NCI-H345 treated with DMSO at 0.1 percent for 48 hours (cell line): ENCODE results near the gene AK6.
"Not testable (repeated sequence)": the region's sequence is repeated elsewhere in the genome, so short reads cannot be mapped to it uniquely, and the experiment has no call there.

Source experiments
- DNase-seq: peaks from one replicate; lab custom pipeline; 2025; ENCODE audit not compliant: unreplicated experiment; lab: John Stamatoyannopoulos, UW

Gene AK6

DNA sequence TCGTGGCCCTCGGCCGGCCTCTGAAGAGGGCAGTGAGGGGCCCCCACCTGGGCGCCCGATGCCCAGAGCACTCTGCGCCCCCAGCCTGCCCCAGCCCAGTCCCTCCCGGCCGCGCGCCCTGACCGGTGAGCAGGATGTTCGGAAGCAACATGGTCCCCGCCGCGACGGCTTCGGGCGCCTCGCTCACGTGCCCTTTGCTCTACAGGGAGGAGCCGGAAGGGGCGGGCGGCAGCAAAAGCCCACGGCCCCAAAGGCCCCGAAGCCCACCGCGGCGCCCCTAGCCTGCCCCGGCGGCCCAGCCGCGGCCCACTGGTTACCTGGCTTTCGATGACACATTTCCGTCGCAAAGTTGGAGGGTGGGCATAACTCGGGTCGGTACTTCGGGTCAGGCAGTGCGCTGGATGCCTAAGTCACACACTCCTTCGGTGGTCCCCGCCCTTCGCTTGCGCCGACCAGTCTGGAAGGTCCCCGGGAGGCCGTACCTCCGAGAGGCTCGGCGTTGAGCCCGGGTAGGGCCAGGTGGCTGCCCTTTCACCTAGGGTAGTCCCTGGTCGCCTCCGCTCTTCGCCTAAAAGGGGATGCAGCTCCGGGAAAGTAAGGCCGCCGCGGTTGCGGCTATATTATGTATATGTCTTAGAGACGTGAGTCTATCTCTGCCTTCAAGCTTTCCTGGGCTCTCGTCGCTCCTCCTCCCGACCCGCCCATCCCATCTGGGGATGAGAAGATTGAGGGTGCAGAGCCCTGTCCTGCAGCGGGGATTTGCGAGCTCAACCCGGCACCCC lies at the start of gene AK6, which contains the start of the genes RAD17 and TAF9:
Gene AK6, minus strand, starts transcription at position 181 of the 782 bp plus-strand sequence. Its CDS starts 30 bp downstream, at position 151.
Gene RAD17, plus strand, starts transcription at position 479 of the 782 bp plus-strand sequence. CDS start 2,391 bp downstream, outside the sequence.
Gene TAF9, minus strand, starts transcription at position 181 of the 782 bp plus-strand sequence. CDS start 3,783 bp downstream, outside the sequence.
- DNase-seq = peak; percentile 87

DNA sequence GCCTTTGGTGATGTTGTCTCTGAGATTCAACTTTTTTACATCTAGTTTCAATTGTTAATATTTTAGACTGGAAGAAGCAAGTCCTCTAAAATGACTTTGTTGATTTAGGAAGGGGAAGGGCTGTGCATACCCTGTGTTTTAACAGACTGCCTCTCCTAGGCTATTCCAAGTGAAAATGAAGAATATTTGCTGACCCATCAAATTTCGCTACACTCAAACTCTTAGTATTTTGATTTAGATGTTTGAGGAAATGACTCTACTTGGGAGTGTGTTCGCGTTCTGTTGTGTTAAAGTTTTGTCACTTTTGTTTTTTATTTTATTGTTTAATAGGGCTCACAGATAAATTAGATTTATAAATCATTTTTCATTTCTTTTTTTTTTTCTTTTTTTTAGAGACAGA lies 49.2 kb upstream of the AK6 start:
- no peak for DNase-seq

DNA sequence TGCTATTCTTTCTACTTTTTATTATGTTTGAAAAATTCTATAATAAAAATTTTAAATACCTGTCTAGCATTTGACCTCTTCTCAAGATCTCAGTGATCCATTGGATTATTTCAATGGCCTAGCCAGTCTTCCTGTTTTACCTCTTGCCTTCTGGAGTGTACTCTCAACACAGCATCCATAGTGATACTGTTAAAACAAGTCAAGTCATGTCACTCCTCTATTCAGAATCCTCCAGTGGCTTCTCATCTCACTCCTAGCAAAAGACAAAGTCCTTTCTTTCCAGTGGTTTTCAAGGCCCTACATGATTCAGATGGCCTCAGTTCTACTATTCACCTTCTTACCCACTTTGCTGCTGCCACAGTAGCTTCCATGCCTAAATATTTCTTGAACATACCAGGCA lies 47.4 kb upstream of the AK6 start:
- DNase-seq = no peak

DNA sequence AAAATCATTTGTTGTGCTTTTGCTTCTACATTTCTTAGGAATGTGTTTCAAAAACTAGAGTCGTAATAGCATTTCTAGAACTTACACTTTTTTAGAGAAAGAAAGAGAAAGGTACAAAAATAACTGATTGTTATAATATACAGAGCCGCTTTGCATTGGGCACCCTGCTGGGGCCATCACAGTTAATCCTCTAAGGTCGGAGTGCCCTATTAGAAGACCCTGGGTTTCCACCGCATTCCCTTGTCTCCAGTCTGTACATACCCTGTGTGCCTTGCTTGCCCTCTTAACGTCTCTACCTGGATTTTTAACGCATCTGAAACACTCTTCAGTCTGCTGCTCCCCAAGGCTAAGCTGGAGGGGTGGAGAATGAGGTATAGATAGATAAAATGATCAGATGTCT lies 46.9 kb upstream of the AK6 start:
- no peak for DNase-seq

DNA sequence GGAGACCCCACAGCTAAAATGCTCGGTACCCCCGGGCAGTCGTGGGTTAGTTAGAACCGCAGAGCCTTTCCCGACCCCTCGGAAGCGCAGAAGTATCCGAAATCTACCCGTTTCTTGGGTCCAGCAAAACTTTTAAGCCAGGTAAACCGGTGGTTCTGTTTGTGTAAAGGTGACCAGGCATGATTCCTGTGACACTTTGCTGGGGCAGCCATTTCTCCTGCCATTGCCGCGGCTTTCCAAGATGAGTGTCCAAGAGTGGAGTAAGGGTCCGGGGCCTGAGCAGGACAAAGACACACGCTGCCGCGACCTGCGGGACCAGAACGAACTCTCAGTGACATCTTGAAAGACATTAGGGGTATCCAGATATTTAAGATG lies 46.3 kb upstream of the AK6 start:
- no peak for DNase-seq

DNA sequence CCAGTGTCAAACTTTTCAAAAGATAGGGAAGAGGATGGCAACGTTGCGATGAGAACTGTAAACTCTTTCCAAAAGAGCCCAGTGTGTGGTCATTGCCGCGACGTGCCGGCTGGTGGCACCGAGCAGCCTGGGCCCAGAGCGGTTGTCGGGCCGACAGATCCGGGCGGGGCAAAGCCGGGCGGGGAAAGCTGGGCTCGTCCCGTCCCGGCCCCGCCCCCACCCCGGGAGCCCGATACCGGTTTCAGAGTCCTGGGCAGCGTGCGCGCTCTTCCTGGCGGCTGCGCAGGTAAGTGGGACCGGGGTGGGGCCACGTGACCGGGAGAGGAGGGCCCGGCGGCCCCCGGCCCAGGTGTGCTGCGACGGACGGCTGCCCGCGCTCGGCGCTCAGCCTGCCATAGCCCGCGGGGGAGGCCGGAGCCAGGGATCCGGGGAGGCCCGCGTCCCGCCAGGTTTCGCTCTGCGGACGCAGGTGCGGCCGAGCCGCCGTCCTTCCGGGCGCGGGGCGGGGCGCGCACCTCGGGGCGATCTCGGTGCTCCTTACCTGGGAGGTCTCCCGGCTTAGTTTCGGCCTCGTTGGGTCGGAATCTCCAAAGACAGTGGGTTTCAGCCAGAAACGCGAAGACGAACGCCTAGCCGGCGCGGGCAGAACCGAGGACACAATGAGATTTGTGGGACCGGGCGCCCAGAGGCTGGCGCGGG lies 45.7 kb upstream of the AK6 start, which contains the start of gene MARVELD2:
Gene MARVELD2, plus strand, starts transcription at position 232 of the 699 bp plus-strand sequence. CDS start 4,270 bp downstream, outside the sequence.
- peak; percentile 66 for DNase-seq

DNA sequence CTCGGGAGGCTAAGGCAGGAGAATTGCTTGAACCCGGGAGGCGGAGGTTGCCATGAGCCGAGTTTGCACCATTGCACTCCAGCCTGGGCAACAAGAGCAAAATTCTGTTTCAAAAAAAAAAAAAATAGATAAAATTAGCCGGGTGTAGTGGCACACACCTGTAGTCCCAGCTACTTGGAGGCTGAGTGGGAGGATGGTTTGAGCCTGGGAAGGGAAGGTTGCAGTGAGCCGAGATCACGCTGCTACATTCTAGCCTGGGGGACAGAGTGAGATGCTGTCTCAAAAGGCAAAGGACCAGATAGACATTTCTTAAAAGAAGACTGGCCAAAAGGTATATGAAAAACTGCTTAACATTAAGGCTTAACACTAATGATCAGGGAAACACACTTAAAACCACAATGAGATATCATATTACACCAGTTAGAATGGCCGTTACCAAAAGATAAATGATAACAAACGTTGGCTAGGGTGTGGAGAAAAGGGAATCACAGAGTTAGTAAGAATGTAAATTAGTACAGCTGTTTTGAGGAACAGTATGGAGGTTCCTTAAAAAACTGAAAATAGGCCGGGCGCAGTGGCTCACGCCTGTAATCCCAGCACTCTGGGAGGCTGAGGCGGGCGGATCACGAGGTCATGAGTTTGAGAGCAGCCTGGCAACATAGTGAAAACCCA lies 35.5 kb upstream of the AK6 start:
- no peak for DNase-seq

DNA sequence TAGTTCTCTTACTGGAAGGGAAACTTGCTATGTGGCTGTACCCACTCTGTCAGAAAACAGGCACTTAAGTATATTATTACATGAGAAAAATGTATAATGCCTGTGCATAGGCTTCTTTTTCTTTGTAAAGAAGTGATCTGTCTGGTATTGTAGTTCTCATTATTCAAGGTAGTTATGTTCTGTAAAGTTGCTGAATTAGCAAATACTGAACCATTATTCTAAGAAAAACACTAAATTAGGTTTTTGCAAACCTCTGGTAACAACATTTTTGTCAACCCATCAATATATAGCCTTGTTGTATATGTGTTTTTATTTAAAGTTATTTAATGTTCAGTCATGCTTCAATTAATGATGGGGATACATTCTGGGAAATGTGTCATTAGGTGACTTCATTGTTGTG lies 9.1 kb upstream of the AK6 start:
- no peak for DNase-seq

DNA sequence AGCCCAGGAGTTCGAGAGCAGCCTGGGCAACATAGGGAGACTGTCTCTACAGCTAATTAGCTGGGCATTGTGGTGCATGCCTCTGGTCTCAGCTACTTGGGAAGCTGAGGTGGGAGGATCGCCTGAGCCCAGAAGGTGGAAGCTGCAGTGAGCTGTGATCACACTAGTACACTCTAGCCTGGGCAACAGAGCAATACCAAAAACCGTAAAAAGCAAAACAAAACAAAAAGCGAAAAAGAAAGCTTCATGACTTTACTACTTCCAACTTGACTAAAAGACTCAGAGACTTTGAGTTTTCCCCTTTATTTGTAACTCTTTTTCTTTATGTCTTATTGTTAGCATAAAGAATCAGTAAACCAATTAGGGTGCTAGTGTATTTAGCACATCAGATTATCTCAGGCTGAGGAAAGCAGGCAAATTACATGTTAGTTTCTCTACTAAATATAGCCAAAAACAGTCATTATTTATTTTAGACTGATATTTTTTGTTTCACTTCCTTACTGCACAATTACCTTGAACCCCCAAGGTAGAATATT lies 5.7 kb upstream of the AK6 start:
- no peak for DNase-seq

DNA sequence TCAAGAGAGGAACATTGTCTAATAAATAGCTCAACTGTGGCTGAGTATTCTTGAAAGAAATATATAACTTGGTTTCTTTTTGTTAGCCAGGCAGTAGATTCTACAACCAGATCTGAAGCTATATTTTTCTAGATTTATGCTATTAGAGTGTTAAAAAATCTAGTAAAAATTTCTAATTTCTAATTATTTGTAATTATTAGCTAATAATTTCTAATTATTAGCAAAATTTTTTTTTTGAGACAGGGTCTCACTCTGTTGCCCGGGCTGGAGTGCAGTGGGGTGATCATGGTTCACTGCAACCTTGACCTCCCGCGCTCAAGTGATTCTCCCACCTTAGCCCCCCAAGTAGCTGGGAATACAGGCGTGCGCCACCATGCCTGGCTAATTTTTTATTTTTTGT lies 3.1 kb upstream of the AK6 start:
- DNase-seq = no peak

DNA sequence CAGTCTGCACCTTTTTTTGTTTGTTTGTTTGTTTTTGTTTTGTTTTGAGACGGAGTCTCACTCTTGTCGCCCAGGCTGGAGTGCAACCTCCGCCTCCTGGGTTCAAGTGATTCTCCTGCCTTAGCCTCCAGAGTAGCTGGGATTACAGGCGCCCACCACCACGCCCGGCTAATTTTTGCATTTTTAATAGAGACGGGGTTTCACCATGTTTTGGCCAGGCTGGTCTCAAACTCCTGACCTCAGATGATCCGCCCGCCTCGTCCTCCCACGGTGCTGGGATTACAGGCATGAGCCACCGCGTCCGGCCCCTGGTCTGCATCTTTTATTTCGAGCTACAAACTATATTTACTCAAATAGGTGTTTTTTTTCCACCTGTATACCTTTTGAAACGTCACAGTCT lies 1.0 kb upstream of the AK6 start:
- DNase-seq = not testable (repeated sequence)

DNA sequence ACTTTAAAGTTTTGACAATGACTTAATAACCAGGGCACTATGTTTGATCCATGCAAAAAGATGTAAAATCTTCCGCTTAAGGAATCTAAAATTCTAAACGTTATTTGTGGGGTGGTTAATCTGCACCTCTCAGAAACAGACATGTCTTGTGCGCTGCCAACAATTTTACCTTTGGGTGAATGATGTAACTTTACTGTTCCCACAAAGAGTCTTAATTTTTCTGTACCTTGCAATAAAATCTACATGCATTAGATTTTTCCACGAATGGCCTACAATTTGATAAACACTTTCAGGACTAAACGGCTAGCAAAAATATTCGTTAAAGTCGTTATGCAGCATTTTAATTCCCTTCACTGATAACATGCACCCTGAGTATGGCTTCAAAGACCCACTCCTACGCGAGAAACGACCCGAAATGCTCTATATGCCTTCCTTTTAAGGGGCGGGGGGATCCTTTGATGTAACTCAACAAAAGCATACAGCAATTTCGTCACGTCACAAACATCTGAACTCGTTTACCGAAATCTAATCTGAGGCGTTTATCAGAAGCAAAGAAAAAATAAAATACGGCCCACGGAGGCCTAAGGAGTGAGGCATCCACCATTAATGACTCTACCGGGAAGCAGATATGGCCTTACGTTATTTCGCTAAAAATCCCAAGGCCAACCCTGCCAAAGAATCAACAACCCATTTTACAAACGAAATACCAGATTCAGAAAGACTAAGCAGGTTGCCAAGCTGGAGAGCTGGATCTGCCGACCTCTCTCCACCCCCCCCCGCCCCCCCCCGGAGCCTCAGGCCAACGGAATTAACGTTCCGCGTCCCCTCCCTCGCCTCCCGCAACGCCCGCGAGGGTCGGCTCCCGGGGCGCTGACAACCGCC lies 621 bp downstream of the AK6 start:
- DNase-seq = no peak

DNA sequence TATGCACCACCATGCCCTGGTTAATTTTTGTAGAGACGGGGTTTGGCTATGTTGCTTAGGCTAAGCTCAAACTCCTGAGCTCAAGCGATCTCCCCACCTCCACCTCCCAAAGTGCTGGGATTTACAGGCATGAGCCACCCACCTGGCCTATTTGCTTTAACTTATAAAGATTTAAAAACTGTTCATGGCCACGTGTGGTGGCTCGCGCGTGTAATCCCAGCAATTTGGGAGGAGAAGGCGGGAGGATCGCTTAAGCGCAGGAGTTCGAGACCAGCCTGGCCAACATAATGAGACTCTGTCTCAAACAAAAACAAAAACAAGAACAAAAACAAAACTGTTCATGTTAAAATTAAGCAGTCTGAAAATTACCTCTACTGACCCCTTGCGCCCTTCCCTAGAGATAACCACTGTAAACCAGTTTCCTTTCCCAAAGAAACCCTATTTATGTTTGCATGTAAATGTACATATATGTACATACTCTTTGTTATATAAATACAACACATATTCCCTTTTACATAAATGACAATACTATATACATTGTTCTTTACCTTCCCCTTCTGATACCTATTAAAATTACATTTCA lies 1.5 kb downstream of the AK6 start:
- DNase-seq = no peak

DNA sequence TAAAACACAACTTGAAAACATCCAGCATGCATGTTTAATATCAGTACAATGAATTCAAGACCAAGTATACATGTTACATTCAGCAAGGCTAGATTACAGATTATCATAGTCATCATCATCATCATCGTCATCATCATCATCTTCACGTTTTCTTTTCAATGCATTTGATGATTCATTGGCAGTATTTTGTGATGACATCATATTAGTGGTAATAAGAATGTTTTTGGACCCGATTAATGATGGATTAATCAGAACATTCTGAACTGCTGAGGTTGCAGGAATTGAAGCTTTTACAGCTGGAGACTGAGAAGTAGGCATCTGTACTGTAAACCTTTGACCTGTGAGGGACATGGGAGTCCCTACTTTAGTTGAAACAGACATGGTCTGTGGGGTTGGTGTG lies 4.5 kb downstream of the AK6 start:
- DNase-seq = no peak

DNA sequence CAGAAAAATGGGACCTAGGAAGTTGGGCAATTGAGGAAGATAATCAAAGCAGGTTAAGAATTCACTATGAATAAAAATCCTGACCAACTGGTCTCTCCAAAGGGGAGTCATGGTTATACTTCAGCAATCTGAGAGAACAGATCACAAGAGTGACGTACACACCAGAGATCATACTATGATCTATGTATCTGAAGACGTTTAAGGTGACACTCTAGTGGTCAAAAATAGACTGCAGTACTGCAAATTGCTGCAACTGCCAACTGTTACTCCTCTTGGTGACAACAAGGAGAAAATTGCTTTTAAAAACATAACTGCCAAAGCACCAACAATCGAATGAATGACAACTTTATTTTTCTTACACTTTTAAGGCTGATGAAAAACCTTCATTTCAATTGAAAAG lies 4.9 kb downstream of the AK6 start:
- DNase-seq = no peak

DNA sequence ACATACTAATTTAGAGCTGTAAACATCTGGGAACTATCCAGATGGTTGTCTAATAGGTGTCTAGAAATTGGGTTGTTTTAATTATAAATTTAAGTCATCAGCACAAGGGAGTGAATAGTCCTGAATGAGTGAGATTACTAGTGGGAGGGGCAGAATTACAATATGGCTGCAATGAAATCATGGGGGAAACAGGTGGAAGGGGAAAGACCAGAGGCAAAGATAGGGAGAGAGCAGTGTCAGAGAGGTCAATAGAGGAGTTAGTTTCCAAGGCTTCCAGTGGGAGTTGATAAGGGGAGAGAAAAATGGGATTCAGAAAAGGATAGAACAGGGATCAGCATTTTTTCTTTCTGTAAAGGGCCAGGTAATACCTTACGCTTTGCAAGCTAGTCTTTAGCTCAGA lies 8.9 kb downstream of the AK6 start:
- no peak for DNase-seq

DNA sequence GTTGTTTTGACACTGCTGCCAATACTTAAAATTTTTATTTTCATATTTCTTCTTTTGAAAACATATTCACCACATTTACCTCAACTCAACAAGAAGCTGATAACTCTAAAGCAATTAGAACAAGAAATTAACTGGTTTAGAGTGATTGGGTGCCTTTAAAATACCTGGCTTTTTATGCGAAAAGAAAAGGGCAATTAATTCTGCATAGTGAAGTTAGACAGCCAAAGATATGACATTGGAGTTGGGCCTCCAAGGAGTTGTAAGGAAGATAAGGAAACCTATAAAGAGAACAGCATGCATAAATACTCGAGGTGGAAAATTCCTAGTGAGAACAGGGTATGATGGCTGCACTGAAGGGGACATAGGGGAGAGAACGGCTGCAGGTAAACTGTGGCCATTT lies 9.6 kb downstream of the AK6 start:
- no peak for DNase-seq

DNA sequence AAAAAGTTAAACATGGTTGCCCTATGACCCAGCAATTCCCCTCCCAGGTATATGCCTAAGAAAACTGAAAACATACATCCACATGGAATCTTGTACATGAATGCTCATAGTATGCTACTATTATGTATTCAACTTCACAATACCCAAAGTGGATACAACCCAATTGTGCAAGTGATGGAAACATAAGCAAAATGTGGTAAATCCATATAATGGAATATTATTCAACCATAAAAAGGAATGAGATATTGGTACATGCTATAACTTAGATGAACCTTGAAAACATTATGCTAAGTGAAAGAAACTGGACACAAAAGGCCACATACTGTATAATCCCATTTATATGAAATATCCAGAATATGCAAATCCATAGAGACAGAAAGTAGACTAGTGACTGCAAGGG lies 18.7 kb downstream of the AK6 start:
- no peak for DNase-seq

DNA sequence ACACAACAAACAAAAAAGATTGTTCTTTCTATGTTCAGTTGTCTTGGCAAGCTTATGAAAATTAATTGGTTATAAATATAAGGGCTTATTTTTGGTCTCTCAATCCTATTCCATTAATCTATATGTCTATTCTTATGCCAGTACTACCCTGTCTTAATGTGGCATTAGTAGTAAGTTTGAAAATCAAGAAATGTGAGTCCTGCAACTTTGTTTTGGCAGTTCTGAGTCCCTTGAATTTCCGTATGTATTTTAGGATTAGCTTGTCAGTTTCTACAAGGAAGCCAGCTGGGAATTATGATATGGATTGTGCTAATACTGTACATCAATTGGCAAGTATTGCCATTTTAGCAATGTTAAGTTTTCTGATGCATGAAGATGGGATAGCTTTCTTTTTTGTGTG lies 26.2 kb downstream of the AK6 start:
- no peak for DNase-seq

DNA sequence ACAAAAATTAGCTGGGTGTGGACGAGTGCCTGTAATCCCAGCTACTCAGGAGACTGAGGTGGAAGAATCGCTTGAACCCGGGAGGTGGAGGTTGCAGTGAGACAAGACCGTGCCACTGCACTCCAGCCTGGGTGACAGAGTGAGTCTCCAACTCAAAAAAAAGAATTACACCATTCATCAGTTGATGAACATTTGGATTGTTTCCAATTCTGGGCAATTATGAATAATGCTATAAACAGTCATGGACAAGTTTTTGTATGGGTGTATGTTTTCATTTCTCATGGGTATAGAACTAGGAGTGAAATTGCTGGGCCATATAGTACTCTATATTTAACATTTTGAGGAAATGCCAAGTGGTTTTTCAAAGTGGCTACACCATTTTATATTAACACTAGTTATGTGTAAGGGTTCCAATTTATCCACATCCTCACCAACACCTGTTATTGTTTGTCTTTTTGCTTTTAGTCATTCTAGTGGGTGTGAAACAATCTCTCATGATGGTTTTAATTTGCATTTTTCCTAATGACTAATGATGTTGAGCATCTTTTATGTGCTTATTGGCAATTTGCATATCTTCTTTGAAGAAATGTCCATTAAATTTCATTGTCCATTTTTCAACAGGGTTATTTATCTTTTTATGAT lies 27.7 kb downstream of the AK6 start:
- no peak for DNase-seq
